ENCODE results near the gene CABP2. TPM values are rescaled to one million over a fixed set of nuclear protein-coding genes. Genes with fewer than 3 reads are reported as not detected.

CABP2 gene
- total RNA-seq, 1 experiment from 2014 or later, result not detected

- Histone ChIP-seq H3K79me1 (ENCODE audit: insufficient read depth, low read depth, low read length, poor library complexity, severe bottlenecking) (no peaks in the 10 kb centered on the region), H4K91ac (ENCODE audit: insufficient read length, low read depth, low read length) (no peak overlapping the region), H4K5ac (ENCODE audit: insufficient read length, low read depth, low read length) (no peak overlapping the region), H2BK20ac (ENCODE audit: low read depth, low read length, poor library complexity, severe bottlenecking) (no peak overlapping the region), H3K9me3 (ENCODE audit: control insufficient read depth, low read depth, low read length) (no peaks in the 10 kb centered on the region), H4K8ac (replicated peaks; ENCODE audit: insufficient read length, low read depth, low read length) (no peak overlapping the region), H2AFZ (ENCODE audit: low read length) (no peak overlapping the region), H3K4ac (ENCODE audit: low read depth, low read length) (no peak overlapping the region), H3T11ph (ENCODE audit: low read length) (no peak overlapping the region), H3K23me2 (ENCODE audit: insufficient read length, low read depth, low read length, poor library complexity, severe bottlenecking) (no peaks in the 10 kb centered on the region), H3K4me1 (ENCODE audit: insufficient read depth, low read length) (no peaks in the 10 kb centered on the region), H3K14ac (ENCODE audit: insufficient read depth, low read length) (no peak overlapping the region), H2BK12ac (ENCODE audit: insufficient read length, low read depth, low read length) (no peak overlapping the region), H3K23ac (ENCODE audit: insufficient read length, low read depth, low read length) (no peak overlapping the region), H2BK15ac (ENCODE audit: low read depth, low read length) (no peak overlapping the region), H4K20me1 (ENCODE audit: control insufficient read depth, insufficient read depth, insufficient read length) (no peaks in the 10 kb centered on the region), H3K9ac (ENCODE audit: extremely low read depth, insufficient read length, low read length) (no peak overlapping the region), H3K27ac (ENCODE audit: insufficient read length, low read depth, low read length) (no peak overlapping the region), H3K18ac (ENCODE audit: insufficient read length, low read depth, low read length) (no peak overlapping the region), H2BK5ac (ENCODE audit: insufficient read length, low read length) (no peak overlapping the region), H2AK5ac (ENCODE audit: insufficient read length, low read length) (no peak overlapping the region), H3K4me2 (ENCODE audit: insufficient read depth, insufficient read length, low read length) (no peak overlapping the region), H2BK120ac (ENCODE audit: low read depth, low read length, poor library complexity, severe bottlenecking) (no peak overlapping the region), H3K27me3 (ENCODE audit: insufficient read depth, low read length) (no peaks in the 10 kb centered on the region), H3K79me2 (ENCODE audit: insufficient read depth, low read length) (no peaks in the 10 kb centered on the region), H3K56ac (ENCODE audit: insufficient read length, low read depth, low read length) (no peak overlapping the region)
- TF ChIP-seq, protein P1, sequence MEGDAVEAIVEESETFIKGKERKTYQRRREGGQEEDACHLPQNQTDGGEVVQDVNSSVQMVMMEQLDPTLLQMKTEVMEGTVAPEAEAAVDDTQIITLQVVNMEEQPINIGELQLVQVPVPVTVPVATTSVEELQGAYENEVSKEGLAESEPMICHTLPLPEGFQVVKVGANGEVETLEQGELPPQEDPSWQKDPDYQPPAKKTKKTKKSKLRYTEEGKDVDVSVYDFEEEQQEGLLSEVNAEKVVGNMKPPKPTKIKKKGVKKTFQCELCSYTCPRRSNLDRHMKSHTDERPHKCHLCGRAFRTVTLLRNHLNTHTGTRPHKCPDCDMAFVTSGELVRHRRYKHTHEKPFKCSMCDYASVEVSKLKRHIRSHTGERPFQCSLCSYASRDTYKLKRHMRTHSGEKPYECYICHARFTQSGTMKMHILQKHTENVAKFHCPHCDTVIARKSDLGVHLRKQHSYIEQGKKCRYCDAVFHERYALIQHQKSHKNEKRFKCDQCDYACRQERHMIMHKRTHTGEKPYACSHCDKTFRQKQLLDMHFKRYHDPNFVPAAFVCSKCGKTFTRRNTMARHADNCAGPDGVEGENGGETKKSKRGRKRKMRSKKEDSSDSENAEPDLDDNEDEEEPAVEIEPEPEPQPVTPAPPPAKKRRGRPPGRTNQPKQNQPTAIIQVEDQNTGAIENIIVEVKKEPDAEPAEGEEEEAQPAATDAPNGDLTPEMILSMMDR (conservative IDR thresholded peaks at IDR 0.05), result no peak
- no peak overlapping the region for H3K27ac Mint-ChIP-seq
- DNase-seq, result no peak
- WGBS (ENCODE audit: extremely low coverage, insufficient read length, low lambda C conversion rate), result no CpG with 5 or more reads among the region's 5 CpGs
- peaks cover 3 to 9% of the 10 kb centered on the region in 2 experiments; a peak in 3 of 5 replicates for H3K9me3 Mint-ChIP-seq
- no peak overlapping the region for H3K4me3 Mint-ChIP-seq
- peaks cover 40% of the 10 kb centered on the region for H3K27me3 Mint-ChIP-seq (ENCODE audit: low read depth)
- H3K36me3 Mint-ChIP-seq (ENCODE audit: insufficient read depth in 1 of 3, low read depth in 3 of 3), result no peaks in the 10 kb centered on the region
- peaks cover 14 to 18% of the 10 kb centered on the region in 2 experiments for H3K4me1 Mint-ChIP-seq
These were observed 49.1 kb upstream of the CABP2 start for GRCh38 chr11:67572305-67572704.
